GM06990 (cell line): ENCODE measurements around the gene ACTL7B.

Experiments used
- DNase-seq: peaks from one replicate; pipeline ENCODE4 v3.0.0-alpha.2; 2011; ENCODE audit not compliant: insufficient read length; ENCODE audit errors: extremely low read depth
- H3K27me3 ChIP-seq: replicated peaks from 2 replicates; pipeline ENCODE4 v1.6.0; 2011; ENCODE audit warnings: low read length; ENCODE audit not compliant: control insufficient read depth, insufficient read depth
- H3K36me3 ChIP-seq: 2 replicates; pipeline ENCODE4 v1.5.1; 2011; ENCODE audit warnings: low read length; ENCODE audit not compliant: control insufficient read depth, insufficient read depth
- H3K4me3 ChIP-seq: replicated peaks from 2 replicates; pipeline ENCODE4 v1.5.1; 2011; ENCODE audit warnings: low read depth, mild to moderate bottlenecking, control low read depth, low read length
- CTCF ChIP-seq: IDR thresholded peaks from 2 replicates; pipeline ENCODE4 v1.5.1; 2011; ENCODE audit warnings: low read length, control low read depth, mild to moderate bottlenecking, inconsistent platforms; ENCODE audit not compliant: insufficient read depth, poor library complexity, severe bottlenecking

Gene ACTL7B

GRCh38 chr9:108884701-108885100, 28.9 kb upstream of the ACTL7B start:
- no peak for DNase-seq
- no peak overlapping the region for H3K4me3 ChIP-seq
- TF ChIP-seq CTCF, result no peak
- no peaks in the 10 kb centered on the region for H3K27me3 ChIP-seq
- H3K36me3 ChIP-seq, result peaks cover under 1% of the 10 kb centered on the region

GRCh38 chr9:108883085-108883484, 27.3 kb upstream of the ACTL7B start:
- no peak overlapping the region for H3K4me3 ChIP-seq
- TF ChIP-seq CTCF, result no peak
- DNase-seq, result no peak
- H3K36me3 ChIP-seq, result peaks cover 7% of the 10 kb centered on the region
- no peaks in the 10 kb centered on the region for H3K27me3 ChIP-seq

- Histone ChIP-seq H3K36me3 (peaks cover 7% of the 10 kb centered on the region), H3K27me3 (no peaks in the 10 kb centered on the region), H3K4me3 (no peak overlapping the region)
- DNase-seq, result no peak
- TF ChIP-seq CTCF, result no peak
Measured at GRCh38 chr9:108882052-108882888, 26.5 kb upstream of the ACTL7B start.

- no peak for TF ChIP-seq CTCF
- peaks cover 7% of the 10 kb centered on the region for H3K36me3 ChIP-seq
- no peak for DNase-seq
- H3K4me3 ChIP-seq, result no peak overlapping the region
- no peaks in the 10 kb centered on the region for H3K27me3 ChIP-seq
Measured at GRCh38 chr9:108880738-108881316, 25.0 kb upstream of the ACTL7B start.

GRCh38 chr9:108877524-108877923, 21.7 kb upstream of the ACTL7B start:
- Histone ChIP-seq H3K36me3 (peaks cover 10% of the 10 kb centered on the region), H3K4me3 (no peak overlapping the region), H3K27me3 (no peaks in the 10 kb centered on the region)
- DNase-seq, result no peak
- TF ChIP-seq CTCF, result no peak
